ENCODE data around the gene OGA.

DNA sequence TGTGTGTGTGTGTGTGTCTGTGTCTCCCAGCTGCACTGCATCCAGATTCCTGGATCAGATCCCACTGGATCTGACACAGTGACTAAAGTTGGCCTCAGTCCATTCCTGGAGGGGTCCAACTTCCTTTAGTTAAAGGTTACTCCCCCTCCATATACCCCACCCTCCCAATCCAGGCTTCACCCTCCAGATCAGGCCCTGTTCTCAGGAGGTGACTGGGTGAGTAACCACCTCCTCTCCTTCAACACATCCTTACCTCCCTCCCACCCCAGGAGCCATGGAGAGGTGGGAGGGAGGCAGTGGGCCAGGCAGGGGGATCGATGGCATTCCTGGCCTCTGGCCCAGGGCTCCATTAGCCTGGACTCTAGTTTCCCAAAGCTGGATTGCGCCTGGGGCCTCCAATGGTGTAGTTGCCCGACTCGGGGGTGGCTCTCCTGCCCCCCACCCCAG, 14.1 kb upstream of the OGA start:
- TF ChIP-seq CTCF (IDR thresholded peaks at IDR 0.05; ENCODE audit: low read length) (no peak), EZH2 (optimal IDR thresholded peaks at IDR 0.05; ENCODE audit: low read depth, low read length) (no peak)

All from MM.1S (cell line).